K562 (cell line): ENCODE data around the gene TARS1. TPM values are rescaled to one million over a fixed set of nuclear protein-coding genes. Genes with fewer than 3 reads are reported as not detected.

Experiments
- ATAC-seq: fragments of 200-7000 bp; cut with Tn5 transposase; 3 replicates; pipeline ENCODE4 v1.9.1; 2020; ENCODE audit warnings: moderate library complexity
- BruUV-seq: library from RNA; stranded (reverse); fragments of 400-500 nt; replicated peaks from 2 replicates; lab custom pipeline; 2021; lab: Mats Ljungman, UMichigan
- CTCF ChIA-PET: fragments of 300-600 bp; formaldehyde crosslinking; extraction: SDS; loops from one replicate; lab custom pipeline; 2021; ENCODE audit warnings: low intra/inter-chr PET ratio; lab: Yijun Ruan, JAX
- POLR2A ChIA-PET: fragments of 300-600, 350-650 bp; sonication (Branson Sonifier 250); formaldehyde crosslinking; extraction: SDS; loops from one replicate; lab custom pipeline; 2021; ENCODE audit warnings: antibody characterized with exemption, inconsistent platforms; lab: Yijun Ruan, JAX
- DNase-seq, 4 experiments: peaks; one replicate each; pipeline versions ENCODE4 v3.0.0 to v3.0.0-alpha.2; 2011 to 2018; ENCODE audit warnings: low spot score in 3 of 4, mixed read lengths in 3 of 4; ENCODE audit errors: extremely low read depth in 1 of 4
- FAIRE-seq: peaks from 2 replicates; lab custom pipeline; 2011; peaks lifted over from hg19 to GRCh38; lab: Jason Lieb, UNC
- H2AFZ ChIP-seq: 2 replicates; pipeline ENCODE4 v1.6.0; 2011; ENCODE audit warnings: low read depth, low read length, control low read depth, inconsistent platforms
- H3K27ac ChIP-seq: fragments of 200-600 bp; 3 replicates; pipeline ENCODE4 v1.8.0; 2011; ENCODE audit warnings: low read depth, mild to moderate bottlenecking, control low read depth, inconsistent platforms, low read length, moderate library complexity, mixed read lengths; ENCODE audit errors: extremely low read depth
- H3K27me3 ChIP-seq, 2 experiments: fragments of 300-600 bp in 1 of 2; 2 replicates in 1 of 2; 3 replicates in 1 of 2; pipeline versions ENCODE4 v1.6.0 to v1.8.0; 2011; ENCODE audit warnings: inconsistent platforms in 2 of 2, low read length in 2 of 2, mild to moderate bottlenecking in 1 of 2, mixed read lengths in 1 of 2, moderate library complexity in 1 of 2; ENCODE audit not compliant: control insufficient read depth in 2 of 2, insufficient read depth in 2 of 2
- H3K36me3 ChIP-seq: fragments of 300-600 bp; 3 replicates; pipeline ENCODE4 v1.8.0; 2011; ENCODE audit warnings: mild to moderate bottlenecking, low read length, inconsistent platforms; ENCODE audit not compliant: control insufficient read depth, insufficient read depth
- H3K4me1 ChIP-seq, 2 experiments: fragments of 200-600 bp in 1 of 2; replicated peaks in 1 of 2; 2 replicates in 1 of 2; 3 replicates in 1 of 2; pipeline versions ENCODE4 v1.5.1 to v1.8.0; 2011; ENCODE audit warnings: inconsistent platforms in 2 of 2, low read length in 2 of 2, mild to moderate bottlenecking in 1 of 2, mixed read lengths in 1 of 2, moderate library complexity in 1 of 2; ENCODE audit not compliant: control insufficient read depth in 2 of 2, insufficient read depth in 2 of 2
- H3K4me2 ChIP-seq: 2 replicates; pipeline ENCODE4 v1.6.1; 2011; ENCODE audit warnings: low read length, control low read depth, inconsistent platforms, mixed read lengths; ENCODE audit not compliant: insufficient read depth
- H3K4me3 ChIP-seq: fragments of 200-600 bp; sonication (generic), shearing (Covaris generic); 2 replicates; pipeline ENCODE4 v1.5.1; 2016; ENCODE audit warnings: control low read depth, inconsistent platforms
- H3K79me2 ChIP-seq: fragments of 200-600 bp; 3 replicates; pipeline ENCODE4 v1.8.0; 2011; ENCODE audit warnings: low read length, inconsistent platforms; ENCODE audit not compliant: control insufficient read depth, insufficient read depth
- H3K9ac ChIP-seq, 2 experiments: 2 replicates each; pipeline versions ENCODE4 v1.6.0 to v1.6.1; 2011; ENCODE audit warnings: low read depth in 2 of 2, low read length in 2 of 2, control low read depth in 1 of 2, inconsistent platforms in 1 of 2, mild to moderate bottlenecking in 1 of 2, mixed read lengths in 1 of 2; ENCODE audit not compliant: insufficient read depth in 1 of 2
- H3K9me1 ChIP-seq: one replicate; pipeline ENCODE4 v1.6.0; 2011; ENCODE audit warnings: inconsistent platforms, mild to moderate bottlenecking, low read length, moderate library complexity; ENCODE audit not compliant: control insufficient read depth, insufficient read depth
- H3K9me3 ChIP-seq: replicated peaks from 2 replicates; pipeline ENCODE4 v1.5.1; 2011; ENCODE audit warnings: low read depth, low read length, inconsistent platforms; ENCODE audit not compliant: control insufficient read depth, insufficient read depth
- H4K20me1 ChIP-seq: replicated peaks from 2 replicates; pipeline ENCODE4 v1.6.1; 2011; ENCODE audit warnings: low read length, inconsistent platforms, mixed read lengths; ENCODE audit not compliant: control insufficient read depth, insufficient read depth
- CREBBP ChIP-seq: IDR thresholded peaks from one replicate; pipeline ENCODE4 v1.6.1; 2012; ENCODE audit warnings: low read depth, mild to moderate bottlenecking, control low read depth, inconsistent platforms, low read length
- E2F4 ChIP-seq: sonication (generic); formaldehyde crosslinking; IDR thresholded peaks from 2 replicates; pipeline ENCODE4 v1.8.0; 2022; ENCODE audit warnings: mild to moderate bottlenecking, low read depth, missing genetic modification reagents
- GABPB2 ChIP-seq: fragments of 250-450 bp; sonication (Bioruptor Pico); conservative IDR thresholded peaks from 2 replicates; pipeline ENCODE4 v1.5.1; 2021; ENCODE audit warnings: mild to moderate bottlenecking
- IRF1 ChIP-seq: sonication (generic); formaldehyde crosslinking; IDR thresholded peaks from 2 replicates; pipeline ENCODE4 v1.8.0; 2022; ENCODE audit warnings: missing genetic modification reagents, mild to moderate bottlenecking, borderline replicate concordance
- NFRKB ChIP-seq: fragments of 450-650 bp; IDR thresholded peaks from 2 replicates; pipeline ENCODE4 v1.6.1; 2016; ENCODE audit warnings: low read depth
- ZMIZ1 ChIP-seq, 2 experiments: fragments of 150-350 bp in 1 of 2; IDR thresholded peaks; 2 replicates each; pipeline ENCODE4 v1.6.1; 2012 to 2016; ENCODE audit warnings: low read depth in 2 of 2, low read length in 2 of 2, mild to moderate bottlenecking in 1 of 2, moderate library complexity in 1 of 2
- WGBS: fragments of 100-300 bp; shearing (Covaris generic); methylation state at CpG from one replicate; pipeline ENCODE4 v1.1.6; 2016; ENCODE audit warnings: low coverage, mixed read lengths; ENCODE audit not compliant: insufficient coverage; ENCODE audit errors: missing lambda C conversion rate; 5-methylcytosine and 5-hydroxymethylcytosine counted together
- in situ Hi-C: fragments of 300-500 bp; cut with MboI; formaldehyde crosslinking; loops from 4 replicates; pipeline ENCODE4 v1.15.0; 2018; ENCODE audit warnings: inconsistent platforms, mixed read lengths
- intact Hi-C: fragments of 100-400 bp; cut with micrococcal nuclease; formaldehyde crosslinking; loops from 2 replicates; pipeline ENCODE4 v1.14.2; 2022
- polyA plus RNA-seq, 8 experiments: library from polyadenylated mRNA; depleted of rRNA in 4 of 8; stranded (reverse) in 5 of 8; unstranded in 3 of 8; fragments of >200 nt; fragmentation: Nextera tagmentation in 2 of 8; fragmentation: Illumina TruSeq in 1 of 8; extraction: Ambion mirVana in 2 of 8; extraction: Trizol in 1 of 8; gene quantifications; 2 replicates each; pipeline versions ENCODE4 v1.2.1 to v1.2.3, GENCODE V29; 2011 to 2014; ENCODE audit warnings: inconsistent platforms in 1 of 8, missing spikeins in 1 of 8
- total RNA-seq, 7 experiments: library from RNA; depleted of rRNA in 6 of 7; stranded (reverse); fragments of >200 nt in 6 of 7; fragmentation: Illumina TruSeq in 2 of 7; extraction: Trizol in 2 of 7; gene quantifications; 2 replicates each; pipeline versions ENCODE4 v1.2.1 to v1.2.3, GENCODE V29; 2011 to 2021; ENCODE audit warnings: low replicate concordance in 1 of 7

Gene TARS1
- total and polyA plus RNA-seq, 9 of the 15 experiments (the other 6 are each of a cell fraction or from before 2014, with no cell fraction given): 263 to 518 (median 439) TPM

- TF ChIP-seq ZMIZ1 (IDR thresholded peaks at IDR 0.05; ENCODE audit: low read depth in 2 of 2, low read length in 2 of 2): no peak
- TF ChIP-seq, all 486 proteins: peak for 3
Observed at GRCh38 chr5:33480876-33481275, 40.1 kb downstream of the TARS1 start (continued).

- Histone ChIP-seq H3K27me3 (no peaks in the 10 kb centered on the region), H2AFZ (no peak overlapping the region), H3K4me3 (no peak overlapping the region), H3K79me2 (no peaks in the 10 kb centered on the region), H3K36me3 (peaks cover 7% of the 10 kb centered on the region; the same call in 2 of the 3 replicates), H3K4me1 (no peaks in the 10 kb centered on the region), H3K4me2 (no peak overlapping the region), H3K9me1 (no peaks in the 10 kb centered on the region), H4K20me1 (0 out of 2 replicates have a peak, but pooled peaks cover 4% of the 10 kb centered on the region), H3K9ac (no peak overlapping the region), H3K27ac (no peak overlapping the region), H3K9me3 (no peaks in the 10 kb centered on the region)
- CTCF ChIA-PET: no interaction called here
- no peak for FAIRE-seq
- intact Hi-C loops (no loop called here), in situ Hi-C loops (no loop called here)
- DNase-seq: no peak
- POLR2A ChIA-PET: no interaction called here
- no peak for ATAC-seq
- BruUV-seq: no TSS peak
- WGBS: 83% methylated on average over 6 of the region's 7 CpGs
- TF ChIP-seq NFRKB (no peak), CREBBP (no peak), E2F4 (CRISPR knock-in tag) (no peak), IRF1 (CRISPR knock-in tag) (no peak), GABPB2 (CRISPR knock-in tag) (no peak)
Observed at GRCh38 chr5:33482335-33482734, 41.6 kb downstream of the TARS1 start.
